Measurements from ENCODE around the gene ASTN2. TPM values are rescaled to one million over a fixed set of nuclear protein-coding genes. Genes with fewer than 3 reads are reported as not detected.
"Not testable (repeated sequence)": the region's sequence is repeated elsewhere in the genome, so short reads cannot be mapped to it uniquely, and the experiment has no call there.

The ASTN2 gene
- total RNA-seq, 1 experiment from 2014 or later = 4.8 TPM

- CTCF ChIA-PET = interaction anchor here (1.3 to 2.2 kb wide), 2 partner anchors 18 to 105 kb away, joined by 3 to 12 read pairs; no protein-coding TSS in a partner anchor
Observed at GRCh38 chr9:116842658-116843057, 572.2 kb downstream of the ASTN2 start.

DNA sequence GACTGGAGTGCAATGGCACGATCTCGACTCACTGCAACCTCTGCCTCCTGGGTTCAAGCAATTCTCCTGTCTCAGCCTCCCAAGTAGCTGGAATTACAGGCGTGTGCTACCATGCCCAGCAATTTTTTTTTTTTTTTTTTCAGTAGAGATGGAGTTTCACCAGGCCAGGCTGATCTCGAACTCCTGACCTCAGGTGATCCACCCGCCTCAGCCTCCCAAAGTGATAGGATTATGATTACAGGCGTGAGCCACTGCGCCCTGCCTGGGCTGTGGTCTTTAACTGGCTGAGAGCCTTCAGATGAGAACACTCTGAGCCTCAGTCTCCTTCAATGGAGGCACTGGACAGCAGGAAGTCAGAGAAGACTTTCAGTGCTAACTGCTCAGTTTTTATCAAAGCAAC is 576.4 kb downstream of the ASTN2 start:
- ATAC-seq; CTCF ChIA-PET; H3K4me3 ChIP-seq (replicated peaks in 1 of 2; ENCODE audit: low read depth in 1 of 2, low read length in 2 of 2); H3K27ac ChIP-seq (ENCODE audit: low read depth, low read length); H3K4me1 ChIP-seq (ENCODE audit: control insufficient read depth in 1 of 2, insufficient read depth in 2 of 2, low read length in 2 of 2); H3K9me3 ChIP-seq (ENCODE audit: control insufficient read depth in 1 of 2, insufficient read depth in 1 of 2, low read depth in 1 of 2, low read length in 2 of 2); H2AFZ ChIP-seq (ENCODE audit: low read depth, low read length, poor library complexity, severe bottlenecking); RAD21 ChIA-PET (ENCODE audit: low non-redundant PET in 1 of 2, low total read pairs in 2 of 2, uncharacterized antibody in 2 of 2, unreplicated experiment in 2 of 2); H3K9me2 ChIP-seq (ENCODE audit: insufficient read depth); H3K79me2 ChIP-seq (ENCODE audit: insufficient read depth, low read length); intact Hi-C loops (cut with micrococcal nuclease); H4K20me1 ChIP-seq (ENCODE audit: insufficient read depth); DNase-seq (ENCODE audit: low read depth, low spot score); POLR2A ChIA-PET; BruUV-seq (replicated peaks); H3K9ac ChIP-seq (ENCODE audit: low read length); H3K4me2 ChIP-seq (ENCODE audit: low read length); H3K36me3 ChIP-seq (ENCODE audit: control insufficient read depth in 1 of 2, insufficient read depth in 2 of 2, low read length in 2 of 2): not testable (repeated sequence)
- H3K27me3 ChIP-seq (ENCODE audit: insufficient read depth, low read length) = peaks cover 28% of the 10 kb centered on the region

More at GRCh38 chr9:116842658-116843057, 572.2 kb downstream of the ASTN2 start:
- Histone ChIP-seq H3K36me3 (ENCODE audit: control insufficient read depth in 1 of 2, insufficient read depth in 2 of 2, low read length in 2 of 2) (no peaks in the 10 kb centered on the region), H3K9ac (ENCODE audit: low read length) (no peak overlapping the region), H3K27me3 (ENCODE audit: insufficient read depth, low read length) (no peaks in the 10 kb centered on the region), H3K4me3 (replicated peaks in 1 of 2; ENCODE audit: low read depth in 1 of 2, low read length in 2 of 2) (no peak overlapping the region), H3K79me2 (ENCODE audit: insufficient read depth, low read length) (no peaks in the 10 kb centered on the region), H3K27ac (ENCODE audit: low read depth, low read length) (no peak overlapping the region), H3K4me1 (ENCODE audit: control insufficient read depth in 1 of 2, insufficient read depth in 2 of 2, low read length in 2 of 2) (no peaks in the 10 kb centered on the region), H4K20me1 (ENCODE audit: insufficient read depth) (no peaks in the 10 kb centered on the region), H3K9me3 (ENCODE audit: control insufficient read depth in 1 of 2, insufficient read depth in 1 of 2, low read depth in 1 of 2, low read length in 2 of 2) (no peaks in the 10 kb centered on the region), H3K4me2 (ENCODE audit: low read length) (no peak overlapping the region), H3K9me2 (ENCODE audit: insufficient read depth) (no peaks in the 10 kb centered on the region), H2AFZ (ENCODE audit: low read depth, low read length, poor library complexity, severe bottlenecking) (no peak overlapping the region)
- RAD21 ChIA-PET (ENCODE audit: low non-redundant PET in 1 of 2, low total read pairs in 2 of 2, uncharacterized antibody in 2 of 2, unreplicated experiment in 2 of 2) = no interaction called here
- ATAC-seq (peak; percentile 95), DNase-seq (ENCODE audit: low read depth, low spot score) (no peak)
- intact Hi-C loops (cut with micrococcal nuclease) = no loop called here
- no peak for TF ChIP-seq POLR2A (IDR thresholded peaks at IDR 0.05; ENCODE audit: borderline replicate concordance, extremely low read depth, insufficient read depth, insufficient read length)
- TF ChIP-seq, protein P1, sequence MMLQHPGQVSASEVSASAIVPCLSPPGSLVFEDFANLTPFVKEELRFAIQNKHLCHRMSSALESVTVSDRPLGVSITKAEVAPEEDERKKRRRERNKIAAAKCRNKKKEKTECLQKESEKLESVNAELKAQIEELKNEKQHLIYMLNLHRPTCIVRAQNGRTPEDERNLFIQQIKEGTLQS (IDR thresholded peaks at IDR 0.05) = no peak
- TF ChIP-seq POLR2AphosphoS5 (IDR thresholded peaks at IDR 0.05; ENCODE audit: low read depth, low read length) = no peak
- TF ChIP-seq, protein P2, sequence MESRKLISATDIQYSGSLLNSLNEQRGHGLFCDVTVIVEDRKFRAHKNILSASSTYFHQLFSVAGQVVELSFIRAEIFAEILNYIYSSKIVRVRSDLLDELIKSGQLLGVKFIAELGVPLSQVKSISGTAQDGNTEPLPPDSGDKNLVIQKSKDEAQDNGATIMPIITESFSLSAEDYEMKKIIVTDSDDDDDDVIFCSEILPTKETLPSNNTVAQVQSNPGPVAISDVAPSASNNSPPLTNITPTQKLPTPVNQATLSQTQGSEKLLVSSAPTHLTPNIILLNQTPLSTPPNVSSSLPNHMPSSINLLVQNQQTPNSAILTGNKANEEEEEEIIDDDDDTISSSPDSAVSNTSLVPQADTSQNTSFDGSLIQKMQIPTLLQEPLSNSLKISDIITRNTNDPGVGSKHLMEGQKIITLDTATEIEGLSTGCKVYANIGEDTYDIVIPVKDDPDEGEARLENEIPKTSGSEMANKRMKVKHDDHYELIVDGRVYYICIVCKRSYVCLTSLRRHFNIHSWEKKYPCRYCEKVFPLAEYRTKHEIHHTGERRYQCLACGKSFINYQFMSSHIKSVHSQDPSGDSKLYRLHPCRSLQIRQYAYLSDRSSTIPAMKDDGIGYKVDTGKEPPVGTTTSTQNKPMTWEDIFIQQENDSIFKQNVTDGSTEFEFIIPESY (IDR thresholded peaks at IDR 0.05; ENCODE audit: extremely low read depth, insufficient replicate concordance, low read length) = no peak
- TF ChIP-seq RAD21 (IDR thresholded peaks at IDR 0.05; ENCODE audit: low read depth) = 0 out of 2 replicates have a peak, but pooled peaks have one; percentile 5
- TF ChIP-seq, protein P3, sequence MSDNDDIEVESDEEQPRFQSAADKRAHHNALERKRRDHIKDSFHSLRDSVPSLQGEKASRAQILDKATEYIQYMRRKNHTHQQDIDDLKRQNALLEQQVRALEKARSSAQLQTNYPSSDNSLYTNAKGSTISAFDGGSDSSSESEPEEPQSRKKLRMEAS (IDR thresholded peaks at IDR 0.05) = no peak
- TF ChIP-seq, protein P4, sequence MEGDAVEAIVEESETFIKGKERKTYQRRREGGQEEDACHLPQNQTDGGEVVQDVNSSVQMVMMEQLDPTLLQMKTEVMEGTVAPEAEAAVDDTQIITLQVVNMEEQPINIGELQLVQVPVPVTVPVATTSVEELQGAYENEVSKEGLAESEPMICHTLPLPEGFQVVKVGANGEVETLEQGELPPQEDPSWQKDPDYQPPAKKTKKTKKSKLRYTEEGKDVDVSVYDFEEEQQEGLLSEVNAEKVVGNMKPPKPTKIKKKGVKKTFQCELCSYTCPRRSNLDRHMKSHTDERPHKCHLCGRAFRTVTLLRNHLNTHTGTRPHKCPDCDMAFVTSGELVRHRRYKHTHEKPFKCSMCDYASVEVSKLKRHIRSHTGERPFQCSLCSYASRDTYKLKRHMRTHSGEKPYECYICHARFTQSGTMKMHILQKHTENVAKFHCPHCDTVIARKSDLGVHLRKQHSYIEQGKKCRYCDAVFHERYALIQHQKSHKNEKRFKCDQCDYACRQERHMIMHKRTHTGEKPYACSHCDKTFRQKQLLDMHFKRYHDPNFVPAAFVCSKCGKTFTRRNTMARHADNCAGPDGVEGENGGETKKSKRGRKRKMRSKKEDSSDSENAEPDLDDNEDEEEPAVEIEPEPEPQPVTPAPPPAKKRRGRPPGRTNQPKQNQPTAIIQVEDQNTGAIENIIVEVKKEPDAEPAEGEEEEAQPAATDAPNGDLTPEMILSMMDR (IDR thresholded peaks at IDR 0.05 in 2 of 3, conservative IDR thresholded peaks at IDR 0.05 in 1 of 3; ENCODE audit: borderline replicate concordance in 1 of 3, insufficient read depth in 1 of 3, low read depth in 2 of 3, low read length in 2 of 3) = peak in 2 of 3 experiments; percentile 28 to 30; a peak in 3 of 6 replicates
- POLR2A ChIA-PET = no interaction called here
- BruUV-seq (replicated peaks) = no TSS peak
